ENCODE data around the gene CDC34.
A peak's percentile ranks its signal among the peaks of the same experiment; 100 is the strongest.

CDC34 gene

GRCh38 chr19:543910-544608 is 12.5 kb downstream of the CDC34 start, which contains the start of gene GZMM:
TSS of gene GZMM (plus strand) at chr19:544053. CDS start at chr19:544072, 19 bp downstream.
- DNase-seq, result peak; percentile 71

GRCh38 chr19:547117-547516 is 15.6 kb downstream of the CDC34 start:
- no peak for DNase-seq

GRCh38 chr19:547836-548720 is 16.5 kb downstream of the CDC34 start:
- DNase-seq, result no peak

GRCh38 chr19:548886-549830 is 17.6 kb downstream of the CDC34 start:
- no peak for DNase-seq

GRCh38 chr19:554817-555216 is 23.3 kb downstream of the CDC34 start:
- DNase-seq, result no peak

GRCh38 chr19:555474-555808 is 23.9 kb downstream of the CDC34 start:
- DNase-seq, result no peak

GRCh38 chr19:556611-557382 is 25.2 kb downstream of the CDC34 start:
- DNase-seq, result no peak

- DNase-seq, result no peak
Observed at GRCh38 chr19:558770-559439, 27.3 kb downstream of the CDC34 start.

- DNase-seq, result no peak
Observed at GRCh38 chr19:560121-560520, 28.6 kb downstream of the CDC34 start.

- no peak for DNase-seq
Observed at GRCh38 chr19:566403-566802, 34.8 kb downstream of the CDC34 start.

- DNase-seq, result no peak
Observed at GRCh38 chr19:566844-567243, 35.3 kb downstream of the CDC34 start.

GRCh38 chr19:567296-567900 is 35.8 kb downstream of the CDC34 start:
- no peak for DNase-seq

GRCh38 chr19:570251-570686 is 38.7 kb downstream of the CDC34 start:
- no peak for DNase-seq

GRCh38 chr19:570937-571565 is 39.5 kb downstream of the CDC34 start:
- peak; percentile 30 for DNase-seq

- no peak for DNase-seq
Observed at GRCh38 chr19:571566-571974, 40.0 kb downstream of the CDC34 start.

GRCh38 chr19:572140-572742 is 40.7 kb downstream of the CDC34 start, which contains the start of gene BSG:
TSS of gene BSG (plus strand) at chr19:572596. CDS start at chr19:572635, 39 bp downstream.
- DNase-seq, result peak; percentile 98

GRCh38 chr19:572743-573518 is 41.4 kb downstream of the CDC34 start:
- no peak for DNase-seq

GRCh38 chr19:573519-573825 is 41.9 kb downstream of the CDC34 start:
- no peak for DNase-seq

Measured in stimulated activated naive CD4-positive, alpha-beta T cell treated with Interleukin-2 at 50 U/mL for 16 hours (primary cell).